HFFc6 (cell line): ENCODE data around the gene TEKT1. TPM values are rescaled to one million over a fixed set of nuclear protein-coding genes. Genes with fewer than 3 reads are reported as not detected.

Experiments
- DNase-seq: peaks from one replicate; pipeline ENCODE4 v3.0.0-alpha.2; 2018
- H3K27ac Mint-ChIP-seq: 2 replicates; pipeline ENCODE4 v1.8.0; 2020; ENCODE audit warnings: mild to moderate bottlenecking, mixed read lengths
- H3K27me3 Mint-ChIP-seq: 2 replicates; pipeline ENCODE4 v1.8.0; 2021; ENCODE audit warnings: mild to moderate bottlenecking, moderate library complexity, mixed read lengths; ENCODE audit not compliant: insufficient read depth
- H3K36me3 Mint-ChIP-seq: 2 replicates; pipeline ENCODE4 v1.8.0; 2021; ENCODE audit warnings: low read depth, mixed read lengths
- H3K4me1 Mint-ChIP-seq: 2 replicates; pipeline ENCODE4 v1.8.0; 2020; ENCODE audit warnings: low read depth, mixed read lengths
- H3K4me3 Mint-ChIP-seq: 2 replicates; pipeline ENCODE4 v1.8.0; 2020; ENCODE audit warnings: mild to moderate bottlenecking, moderate library complexity, mixed read lengths
- H3K9me3 Mint-ChIP-seq: 2 replicates; pipeline ENCODE4 v1.8.0; 2020; ENCODE audit warnings: mild to moderate bottlenecking, mixed read lengths
- CTCF ChIP-seq: fragments of 200-600 bp; sonication (generic); IDR thresholded peaks from 2 replicates; pipeline ENCODE4 v1.5.0; 2021; ENCODE audit warnings: antibody characterized with exemption, mild to moderate bottlenecking
- total RNA-seq, 6 experiments: library from RNA; stranded (reverse); fragmentation: NEBNext Ultra II Directional; extraction: Animal tissue kit (Norgen Biotek cat#: 25700); gene quantifications; 2 replicates in 1 of 6; 3 replicates in 5 of 6; pipeline ENCODE4 v1.2.3, GENCODE V29; 2021

The TEKT1 gene
- total RNA-seq, 6 experiments from 2014 or later = not detected

- H3K27me3 Mint-ChIP-seq = peaks cover 15% of the 10 kb centered on the region
- DNase-seq = no peak
- TF ChIP-seq CTCF = no peak
- H3K27ac Mint-ChIP-seq = no peak overlapping the region
- no peaks in the 10 kb centered on the region for H3K36me3 Mint-ChIP-seq
- H3K9me3 Mint-ChIP-seq = no peaks in the 10 kb centered on the region
- no peak overlapping the region for H3K4me3 Mint-ChIP-seq
- peaks cover 8% of the 10 kb centered on the region for H3K4me1 Mint-ChIP-seq
Observed at GRCh38 chr17:6867849-6868248, 36.3 kb upstream of the TEKT1 start.

GRCh38 chr17:6862825-6863224 is 31.3 kb upstream of the TEKT1 start:
- Mint-ChIP-seq H3K27ac (no peak overlapping the region), H3K27me3 (peaks cover 45% of the 10 kb centered on the region), H3K4me3 (no peak overlapping the region), H3K4me1 (no peaks in the 10 kb centered on the region), H3K9me3 (no peaks in the 10 kb centered on the region), H3K36me3 (no peaks in the 10 kb centered on the region)
- DNase-seq = no peak
- TF ChIP-seq CTCF = no peak

GRCh38 chr17:6862122-6862521 is 30.6 kb upstream of the TEKT1 start:
- DNase-seq = no peak
- peaks cover 42% of the 10 kb centered on the region for H3K27me3 Mint-ChIP-seq
- no peak overlapping the region for H3K27ac Mint-ChIP-seq
- H3K36me3 Mint-ChIP-seq = no peaks in the 10 kb centered on the region
- H3K9me3 Mint-ChIP-seq = no peaks in the 10 kb centered on the region
- TF ChIP-seq CTCF = no peak
- H3K4me1 Mint-ChIP-seq = no peaks in the 10 kb centered on the region
- H3K4me3 Mint-ChIP-seq = no peak overlapping the region

GRCh38 chr17:6857904-6858303 is 26.4 kb upstream of the TEKT1 start:
- H3K27ac Mint-ChIP-seq = no peak overlapping the region
- H3K27me3 Mint-ChIP-seq = peaks cover 37% of the 10 kb centered on the region
- no peaks in the 10 kb centered on the region for H3K36me3 Mint-ChIP-seq
- no peak for DNase-seq
- no peak overlapping the region for H3K4me3 Mint-ChIP-seq
- no peak for TF ChIP-seq CTCF
- H3K4me1 Mint-ChIP-seq = no peaks in the 10 kb centered on the region
- H3K9me3 Mint-ChIP-seq = no peaks in the 10 kb centered on the region

- Mint-ChIP-seq H3K4me1 (no peaks in the 10 kb centered on the region), H3K9me3 (no peaks in the 10 kb centered on the region), H3K4me3 (no peak overlapping the region), H3K27me3 (peaks cover 37% of the 10 kb centered on the region), H3K36me3 (no peaks in the 10 kb centered on the region), H3K27ac (no peak overlapping the region)
- no peak for DNase-seq
- no peak for TF ChIP-seq CTCF
Observed at GRCh38 chr17:6857336-6857735, 25.8 kb upstream of the TEKT1 start.

GRCh38 chr17:6856051-6856450 is 24.5 kb upstream of the TEKT1 start:
- no peak for DNase-seq
- H3K9me3 Mint-ChIP-seq = no peaks in the 10 kb centered on the region
- H3K27ac Mint-ChIP-seq = no peak overlapping the region
- no peaks in the 10 kb centered on the region for H3K36me3 Mint-ChIP-seq
- H3K4me3 Mint-ChIP-seq = no peak overlapping the region
- TF ChIP-seq CTCF = no peak
- peaks cover 29% of the 10 kb centered on the region for H3K27me3 Mint-ChIP-seq
- no peaks in the 10 kb centered on the region for H3K4me1 Mint-ChIP-seq
